Liver (tissue), 3 donors: ENCODE measurements around the gene CEP295NL.

Experiments
- ATF3 ChIP-seq: IDR thresholded peaks from 2 replicates; pipeline ENCODE4 v1.6.1; 2016; ENCODE audit warnings: antibody characterized with exemption
- CTCF ChIP-seq: fragments of 150-350 bp; IDR thresholded peaks from 2 replicates; pipeline ENCODE4 v1.5.1; 2017; ENCODE audit warnings: improper control_type of control experiment, low read depth, low read length; ENCODE audit not compliant: missing input control
- EGR1 ChIP-seq, 2 donors: IDR thresholded peaks; 2 replicates each; pipeline ENCODE4 v1.6.1; 2016 to 2018; ENCODE audit warnings: antibody characterized with exemption in 2 of 2, low read depth in 2 of 2
- GABPA ChIP-seq, 2 donors: IDR thresholded peaks in 1 of 2; conservative IDR thresholded peaks in 1 of 2; 2 replicates each; pipeline ENCODE4 v1.6.1; 2016; ENCODE audit warnings: antibody characterized with exemption in 2 of 2, mild to moderate bottlenecking in 1 of 2, moderate library complexity in 1 of 2
- HNF4A ChIP-seq, 2 donors: conservative IDR thresholded peaks; 2 replicates each; pipeline ENCODE4 v1.6.1; 2016; ENCODE audit warnings: antibody characterized with exemption in 2 of 2, mild to moderate bottlenecking in 2 of 2
- JUND ChIP-seq, 2 donors: IDR thresholded peaks; 2 replicates each; pipeline ENCODE4 v1.6.1; 2016; ENCODE audit warnings: antibody characterized with exemption in 2 of 2
- MAX ChIP-seq: IDR thresholded peaks from 2 replicates; pipeline ENCODE4 v1.6.1; 2016; ENCODE audit warnings: antibody characterized with exemption
- NR2F2 ChIP-seq: IDR thresholded peaks from 2 replicates; pipeline ENCODE4 v1.6.1; 2016; ENCODE audit warnings: antibody characterized with exemption
- RAD21 ChIP-seq, 2 donors: IDR thresholded peaks; 2 replicates each; pipeline ENCODE4 v1.6.1; 2016; ENCODE audit warnings: antibody characterized with exemption in 2 of 2, mild to moderate bottlenecking in 2 of 2
- REST ChIP-seq: IDR thresholded peaks from 2 replicates; pipeline ENCODE4 v1.6.1; 2016; ENCODE audit warnings: antibody characterized with exemption, mild to moderate bottlenecking
- SP1 ChIP-seq: IDR thresholded peaks from 2 replicates; pipeline ENCODE4 v1.6.1; 2018; ENCODE audit warnings: antibody characterized with exemption, mild to moderate bottlenecking
- TAF1 ChIP-seq: conservative IDR thresholded peaks from 2 replicates; pipeline ENCODE4 v1.6.1; 2016; ENCODE audit warnings: antibody characterized with exemption, mild to moderate bottlenecking
- YY1 ChIP-seq: IDR thresholded peaks from 2 replicates; pipeline ENCODE4 v1.6.1; 2016; ENCODE audit warnings: antibody characterized with exemption, mild to moderate bottlenecking
- ZBTB33 ChIP-seq: IDR thresholded peaks from 2 replicates; pipeline ENCODE4 v1.6.1; 2016; ENCODE audit warnings: antibody characterized with exemption
- donor health status: healthy.
- donor health status: healthy.

GRCh38 chr17:78939615-78940014 is 36.6 kb upstream of the CEP295NL start:
- TF ChIP-seq REST (no peak), ZBTB33 (no peak), CTCF (no peak), JUND (IDR thresholded peaks at IDR 0.05) (no peak), EGR1 (IDR thresholded peaks at IDR 0.05; ENCODE audit: low read depth in 2 of 2) (no peak), NR2F2 (no peak), RAD21 (IDR thresholded peaks at IDR 0.05) (no peak), YY1 (no peak), MAX (no peak), GABPA (IDR thresholded peaks at IDR 0.05 in 1 of 2, conservative IDR thresholded peaks at IDR 0.05 in 1 of 2) (no peak), SP1 (no peak), TAF1 (no peak), HNF4A (conservative IDR thresholded peaks at IDR 0.05) (no peak), ATF3 (no peak)
